PC-3 (cell line): Measurements from ENCODE around the gene TUBGCP3.

Experiments used
- EZH2 ChIP-seq: fragments of 300-600 bp; sonication (generic); IDR thresholded peaks from one replicate; pipeline ENCODE4 v1.6.1; 2017; ENCODE audit warnings: antibody characterized with exemption, mild to moderate bottlenecking, low read length; ENCODE audit not compliant: unreplicated experiment
- EZH2phosphoT487 ChIP-seq: fragments of 300-600 bp; sonication (generic); IDR thresholded peaks from 2 replicates; pipeline ENCODE4 v1.6.1; 2018; ENCODE audit warnings: mild to moderate bottlenecking, antibody characterized with exemption, low read length, borderline replicate concordance
- TF ChIP-seq, protein P1 (sequence below): fragments of 300-600 bp; sonication (generic); conservative IDR thresholded peaks from 2 replicates; pipeline ENCODE4 v1.5.1; 2017; ENCODE audit warnings: antibody characterized with exemption, low read depth, mild to moderate bottlenecking, low read length

DNA sequence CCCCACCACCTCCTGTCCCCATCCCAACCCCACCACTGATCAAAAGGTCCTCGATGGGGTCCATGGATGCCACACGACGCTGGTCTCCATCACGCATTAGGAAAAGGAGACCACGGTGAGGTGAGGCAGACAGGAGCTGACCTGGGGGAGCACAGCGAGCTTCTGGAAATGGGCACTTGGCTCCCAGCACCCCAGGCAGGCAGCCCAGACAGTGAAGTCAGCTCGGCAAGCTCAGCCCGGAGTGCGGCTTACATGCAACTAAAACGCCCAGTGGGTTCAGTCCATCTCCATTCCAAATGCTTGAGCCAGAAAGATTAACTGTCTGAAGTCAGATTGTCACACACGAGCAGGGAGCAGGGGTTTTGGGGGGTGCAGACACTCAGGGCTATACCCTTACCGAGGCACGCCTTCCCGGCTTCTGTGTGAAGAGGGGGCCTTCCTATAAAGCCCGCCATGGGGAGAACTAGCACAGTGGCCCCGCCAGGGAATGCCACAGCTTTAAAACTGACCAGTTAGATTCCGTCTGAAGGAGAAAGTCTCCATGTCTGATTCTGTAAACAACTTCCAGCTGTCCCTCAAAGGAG is 132.4 kb downstream of the TUBGCP3 start:
- TF ChIP-seq, protein P1, sequence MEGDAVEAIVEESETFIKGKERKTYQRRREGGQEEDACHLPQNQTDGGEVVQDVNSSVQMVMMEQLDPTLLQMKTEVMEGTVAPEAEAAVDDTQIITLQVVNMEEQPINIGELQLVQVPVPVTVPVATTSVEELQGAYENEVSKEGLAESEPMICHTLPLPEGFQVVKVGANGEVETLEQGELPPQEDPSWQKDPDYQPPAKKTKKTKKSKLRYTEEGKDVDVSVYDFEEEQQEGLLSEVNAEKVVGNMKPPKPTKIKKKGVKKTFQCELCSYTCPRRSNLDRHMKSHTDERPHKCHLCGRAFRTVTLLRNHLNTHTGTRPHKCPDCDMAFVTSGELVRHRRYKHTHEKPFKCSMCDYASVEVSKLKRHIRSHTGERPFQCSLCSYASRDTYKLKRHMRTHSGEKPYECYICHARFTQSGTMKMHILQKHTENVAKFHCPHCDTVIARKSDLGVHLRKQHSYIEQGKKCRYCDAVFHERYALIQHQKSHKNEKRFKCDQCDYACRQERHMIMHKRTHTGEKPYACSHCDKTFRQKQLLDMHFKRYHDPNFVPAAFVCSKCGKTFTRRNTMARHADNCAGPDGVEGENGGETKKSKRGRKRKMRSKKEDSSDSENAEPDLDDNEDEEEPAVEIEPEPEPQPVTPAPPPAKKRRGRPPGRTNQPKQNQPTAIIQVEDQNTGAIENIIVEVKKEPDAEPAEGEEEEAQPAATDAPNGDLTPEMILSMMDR, result no peak
- TF ChIP-seq EZH2 (no peak), EZH2phosphoT487 (no peak)
